ENCODE results near the gene FAM78A. TPM values are rescaled to one million over a fixed set of nuclear protein-coding genes. Genes with fewer than 3 reads are reported as not detected.

The FAM78A gene
- polyA plus RNA-seq, 3 donors = 6.4 to 40.6 (median 7.2) TPM

GRCh38 chr9:131236161-131236560 is 40.1 kb downstream of the FAM78A start:
- Histone ChIP-seq H2AFZ (ENCODE audit: insufficient read depth, low read depth, low read length, poor library complexity, severe bottlenecking) (no peak overlapping the region), H3K4me2 (replicated peaks; ENCODE audit: extremely low read depth, low read length, poor library complexity, severe bottlenecking) (no peak overlapping the region), H3K9ac (ENCODE audit: insufficient read depth, low read length, poor library complexity, severe bottlenecking) (no peak overlapping the region), H3K27me3 (ENCODE audit: control insufficient read depth in 2 of 2, insufficient read depth in 2 of 2, low read length in 2 of 2) (no peaks in the 10 kb centered on the region), H3K4me3 (replicated peaks in 1 of 3; ENCODE audit: low read depth in 2 of 3, low read length in 3 of 3) (no peak overlapping the region), H3K36me3 (replicated peaks in 1 of 2; ENCODE audit: control insufficient read depth in 1 of 2, insufficient read depth in 2 of 2, low read length in 2 of 2) (peaks cover 47 to 51% of the 10 kb centered on the region in 2 donors), H3K4me1 (ENCODE audit: control insufficient read depth in 1 of 2, insufficient read depth in 2 of 2, low read length in 2 of 2) (peaks cover 28 to 30% of the 10 kb centered on the region in 2 donors), H4K20me1 (ENCODE audit: insufficient read depth, low read length) (peaks cover 37% of the 10 kb centered on the region), H3K27ac (ENCODE audit: low read depth in 1 of 2, low read length in 2 of 2) (peak overlapping the region in 1 of 2 donors; percentile 89), H3K9me3 (replicated peaks in 1 of 2; ENCODE audit: control insufficient read depth in 1 of 2, insufficient read depth in 1 of 2, low read length in 2 of 2) (no peaks in the 10 kb centered on the region), H3K79me2 (ENCODE audit: insufficient read depth, low read length) (peaks cover 31% of the 10 kb centered on the region)
- H3K27ac Mint-ChIP-seq = peak overlapping the region in 5 of 7 donors; percentile 42 to 63 (median 54)
- no peak for TF ChIP-seq CTCF (IDR thresholded peaks at IDR 0.05)
- H3K36me3 Mint-ChIP-seq = peaks cover 52 to 62% of the 10 kb centered on the region in 2 donors
- H3K4me3 Mint-ChIP-seq = no peak overlapping the region
- no peak for DNase-seq
- peaks cover 0 to 1% (median 0%) of the 10 kb centered on the region in 3 donors for H3K27me3 Mint-ChIP-seq (ENCODE audit: low read depth in 3 of 3)
- no peaks in the 10 kb centered on the region for H3K9me3 Mint-ChIP-seq
- intact Hi-C loops (cut with micrococcal nuclease) = loop anchor here (5.0 kb wide), 1 partner anchor 41 kb away; the partner anchor contains the start of gene FAM78A (in 2 of the 2)
- H3K4me1 Mint-ChIP-seq = peaks cover 50% of the 10 kb centered on the region
- 95% methylated on average over 7 of the region's 8 CpGs for WGBS (ENCODE audit: insufficient coverage)

- Histone ChIP-seq H3K4me1 (ENCODE audit: control insufficient read depth in 1 of 2, insufficient read depth in 2 of 2, low read length in 2 of 2) (peaks cover 29 to 34% of the 10 kb centered on the region in 2 donors), H3K27me3 (ENCODE audit: control insufficient read depth in 2 of 2, insufficient read depth in 2 of 2, low read length in 2 of 2) (no peaks in the 10 kb centered on the region), H3K36me3 (replicated peaks in 1 of 2; ENCODE audit: control insufficient read depth in 1 of 2, insufficient read depth in 2 of 2, low read length in 2 of 2) (peaks cover 54 to 57% of the 10 kb centered on the region in 2 donors), H3K4me2 (replicated peaks; ENCODE audit: extremely low read depth, low read length, poor library complexity, severe bottlenecking) (no peak overlapping the region), H3K27ac (ENCODE audit: low read depth in 1 of 2, low read length in 2 of 2) (peak overlapping the region in 1 of 2 donors; percentile 89), H2AFZ (ENCODE audit: insufficient read depth, low read depth, low read length, poor library complexity, severe bottlenecking) (no peak overlapping the region), H3K79me2 (ENCODE audit: insufficient read depth, low read length) (peaks cover 37% of the 10 kb centered on the region), H3K4me3 (replicated peaks in 1 of 3; ENCODE audit: low read depth in 2 of 3, low read length in 3 of 3) (no peak overlapping the region), H3K9ac (ENCODE audit: insufficient read depth, low read length, poor library complexity, severe bottlenecking) (no peak overlapping the region), H3K9me3 (replicated peaks in 1 of 2; ENCODE audit: control insufficient read depth in 1 of 2, insufficient read depth in 1 of 2, low read length in 2 of 2) (no peaks in the 10 kb centered on the region), H4K20me1 (ENCODE audit: insufficient read depth, low read length) (peaks cover 41% of the 10 kb centered on the region)
- intact Hi-C loops (cut with micrococcal nuclease) = loop anchor here (5.0 kb wide), 1 partner anchor 42 kb away; the partner anchor contains the start of gene FAM78A (in 2 of the 2)
- peaks cover 0 to 1% (median 0%) of the 10 kb centered on the region in 3 donors for H3K27me3 Mint-ChIP-seq (ENCODE audit: low read depth in 3 of 3)
- no peaks in the 10 kb centered on the region for H3K9me3 Mint-ChIP-seq
- H3K4me1 Mint-ChIP-seq = peaks cover 55% of the 10 kb centered on the region
- DNase-seq = no peak
- WGBS (ENCODE audit: insufficient coverage) = 78% methylated on average over 9 of the region's 9 CpGs
- H3K36me3 Mint-ChIP-seq = peaks cover 57 to 65% of the 10 kb centered on the region in 2 donors
- no peak for TF ChIP-seq CTCF (IDR thresholded peaks at IDR 0.05)
- H3K27ac Mint-ChIP-seq = peak overlapping the region in 4 of 7 donors; percentile 6 to 72 (median 44)
- H3K4me3 Mint-ChIP-seq = no peak overlapping the region
These were observed 40.8 kb downstream of the FAM78A start for GRCh38 chr9:131235480-131235851.
